ENCODE measurements around the gene CKB.

Gene CKB

DNA sequence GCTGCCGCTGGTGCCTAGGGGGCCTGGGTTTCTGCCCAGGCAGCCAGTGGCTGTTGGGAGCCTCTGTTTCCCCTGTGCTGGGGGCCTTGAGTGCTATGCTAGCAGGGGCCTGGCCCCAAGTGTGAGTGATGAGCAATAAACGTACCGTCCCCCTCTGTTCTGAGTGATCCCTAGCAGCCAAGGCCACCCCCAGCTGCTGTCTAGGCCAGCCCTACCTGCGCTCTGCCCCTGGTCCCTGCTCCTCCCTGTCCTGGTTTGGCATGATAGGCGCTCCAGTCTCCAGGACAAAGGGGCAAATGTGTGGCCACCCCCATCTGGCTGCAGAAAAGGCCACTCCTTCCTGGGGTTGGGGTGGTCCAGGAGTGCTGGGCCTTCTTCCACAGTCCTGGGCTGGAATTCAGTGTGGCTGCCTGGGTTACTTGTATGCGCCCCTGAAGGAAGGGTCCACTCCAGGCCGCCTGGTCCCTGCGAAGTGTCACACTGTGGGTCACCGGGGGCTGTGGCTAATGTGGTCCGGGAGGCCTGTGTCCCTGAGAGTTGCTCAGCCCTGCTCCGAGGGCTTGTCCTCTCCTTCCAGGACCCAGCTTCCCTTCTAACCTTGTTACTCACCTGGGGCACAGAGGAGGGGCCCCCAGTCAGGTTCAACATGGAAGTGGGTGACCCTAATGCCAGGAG lies 13.4 kb upstream of the CKB start:
- H3K4me1 Mint-ChIP-seq, result peaks cover 5% of the 10 kb centered on the region
- no peak overlapping the region for H3K27ac Mint-ChIP-seq
- no peak for DNase-seq
- no peak overlapping the region for H3K4me3 Mint-ChIP-seq
- H3K36me3 Mint-ChIP-seq (ENCODE audit: low read depth), result no peaks in the 10 kb centered on the region
- peaks cover 2% of the 10 kb centered on the region for H3K27me3 Mint-ChIP-seq
- H3K9me3 Mint-ChIP-seq, result no peaks in the 10 kb centered on the region
- no peak for ATAC-seq

DNA sequence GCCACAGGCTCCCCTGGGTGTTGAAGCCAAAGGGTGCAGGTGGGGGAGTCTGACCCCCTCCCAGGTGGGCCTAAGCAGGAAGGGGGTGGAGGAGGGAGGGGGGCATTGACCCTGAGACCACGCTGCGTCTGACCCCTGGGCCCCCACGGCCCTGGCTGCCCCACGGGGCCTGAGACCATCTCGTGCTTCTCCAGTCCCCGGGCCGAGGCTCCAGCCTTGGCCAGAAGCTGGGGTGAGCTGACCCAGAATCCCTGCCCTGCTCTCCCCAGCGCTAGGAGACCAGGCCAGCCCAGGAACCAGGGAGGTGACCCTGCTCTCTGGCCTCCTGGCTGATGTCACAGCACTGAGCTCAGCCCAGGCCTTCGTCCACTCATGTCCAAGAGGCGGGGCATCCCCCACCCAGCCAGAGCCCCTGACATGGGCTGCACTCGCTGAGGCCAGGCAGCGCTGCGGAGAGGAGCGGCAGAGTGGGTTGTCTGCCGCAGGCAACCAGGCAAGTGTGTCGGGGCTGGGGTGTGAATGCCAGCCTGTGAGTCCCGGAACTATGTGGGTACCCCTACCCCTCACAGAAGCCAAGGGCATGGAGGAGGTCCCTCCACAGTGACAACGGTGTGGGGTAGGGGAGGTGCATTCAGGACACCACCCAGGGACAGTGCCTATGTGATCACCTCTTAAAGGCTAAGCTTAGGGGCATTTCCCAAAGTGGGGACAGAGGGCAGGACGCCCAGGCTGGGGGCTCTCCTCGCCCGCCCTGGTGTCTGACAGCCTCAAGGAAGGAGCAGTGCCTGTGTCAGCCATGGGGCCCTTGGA lies 12.7 kb upstream of the CKB start:
- no peak overlapping the region for H3K4me3 Mint-ChIP-seq
- peaks cover 2% of the 10 kb centered on the region for H3K27me3 Mint-ChIP-seq
- H3K9me3 Mint-ChIP-seq, result no peaks in the 10 kb centered on the region
- H3K36me3 Mint-ChIP-seq (ENCODE audit: low read depth), result peaks cover under 1% of the 10 kb centered on the region
- peaks cover 11% of the 10 kb centered on the region for H3K4me1 Mint-ChIP-seq
- no peak for DNase-seq
- no peak overlapping the region for H3K27ac Mint-ChIP-seq
- no peak for ATAC-seq

DNA sequence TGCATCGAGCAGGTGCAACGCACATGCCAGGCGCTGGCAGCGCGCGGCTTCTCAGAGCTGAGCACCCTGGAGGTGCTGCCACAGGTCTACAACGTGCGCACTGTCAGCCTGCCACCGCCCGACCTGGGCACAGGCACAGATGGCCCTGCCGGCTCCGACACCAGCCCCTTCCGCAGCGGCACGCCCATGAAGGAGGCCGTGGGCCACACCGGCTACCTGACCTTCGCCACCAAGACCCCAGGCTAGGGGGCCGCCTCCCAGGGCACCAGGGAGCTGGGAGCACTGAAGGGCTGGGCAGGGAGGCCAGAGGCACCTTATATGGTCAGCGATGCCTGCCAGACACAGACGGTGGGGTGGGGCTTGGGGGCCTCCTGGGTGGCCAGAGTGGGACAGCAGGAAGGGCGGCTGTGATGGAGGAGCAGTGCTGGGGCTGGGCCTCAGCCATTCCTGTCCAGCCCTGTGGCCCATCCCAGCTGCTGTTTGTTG lies 12.0 kb upstream of the CKB start:
- Mint-ChIP-seq H3K36me3 (ENCODE audit: low read depth) (peaks cover 4% of the 10 kb centered on the region), H3K4me3 (no peak overlapping the region), H3K27ac (no peak overlapping the region), H3K9me3 (no peaks in the 10 kb centered on the region), H3K4me1 (peaks cover 18% of the 10 kb centered on the region), H3K27me3 (peaks cover 2% of the 10 kb centered on the region)
- ATAC-seq, result no peak
- DNase-seq, result no peak

DNA sequence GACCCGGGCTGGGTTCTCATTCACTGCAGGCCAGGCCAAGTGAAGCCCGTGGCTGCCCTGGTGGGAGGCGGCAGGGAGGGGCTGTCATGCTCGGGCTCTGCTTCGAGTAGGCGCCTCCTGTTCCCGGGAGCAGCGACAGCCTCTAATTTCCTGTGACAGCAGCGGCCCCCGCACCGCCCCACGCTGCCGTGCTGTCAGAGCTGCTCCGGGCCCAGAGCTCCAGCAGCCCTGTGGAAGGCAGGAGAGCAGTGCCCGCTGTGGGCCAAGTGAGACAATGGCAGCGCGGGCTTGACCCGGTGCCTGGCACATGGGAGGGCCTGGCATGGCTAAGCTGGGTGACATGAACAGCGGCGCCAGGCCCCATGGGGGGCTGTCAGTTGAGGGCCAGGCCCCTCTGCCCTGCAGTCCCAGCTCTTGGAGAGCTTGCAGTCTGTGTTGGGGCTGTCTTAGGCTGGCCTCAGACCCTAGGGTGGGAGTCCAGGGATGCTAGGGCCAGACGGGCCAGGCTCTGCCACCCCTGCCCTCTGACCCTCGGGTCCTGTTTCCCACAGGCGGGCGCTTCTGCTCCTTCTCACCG lies 11.5 kb upstream of the CKB start:
- no peak overlapping the region for H3K4me3 Mint-ChIP-seq
- ATAC-seq (no peak), DNase-seq (no peak)
- H3K9me3 Mint-ChIP-seq, result no peaks in the 10 kb centered on the region
- H3K27ac Mint-ChIP-seq, result no peak overlapping the region
- H3K4me1 Mint-ChIP-seq, result peaks cover 20% of the 10 kb centered on the region
- peaks cover 1% of the 10 kb centered on the region for H3K27me3 Mint-ChIP-seq
- H3K36me3 Mint-ChIP-seq (ENCODE audit: low read depth), result peaks cover 6% of the 10 kb centered on the region

DNA sequence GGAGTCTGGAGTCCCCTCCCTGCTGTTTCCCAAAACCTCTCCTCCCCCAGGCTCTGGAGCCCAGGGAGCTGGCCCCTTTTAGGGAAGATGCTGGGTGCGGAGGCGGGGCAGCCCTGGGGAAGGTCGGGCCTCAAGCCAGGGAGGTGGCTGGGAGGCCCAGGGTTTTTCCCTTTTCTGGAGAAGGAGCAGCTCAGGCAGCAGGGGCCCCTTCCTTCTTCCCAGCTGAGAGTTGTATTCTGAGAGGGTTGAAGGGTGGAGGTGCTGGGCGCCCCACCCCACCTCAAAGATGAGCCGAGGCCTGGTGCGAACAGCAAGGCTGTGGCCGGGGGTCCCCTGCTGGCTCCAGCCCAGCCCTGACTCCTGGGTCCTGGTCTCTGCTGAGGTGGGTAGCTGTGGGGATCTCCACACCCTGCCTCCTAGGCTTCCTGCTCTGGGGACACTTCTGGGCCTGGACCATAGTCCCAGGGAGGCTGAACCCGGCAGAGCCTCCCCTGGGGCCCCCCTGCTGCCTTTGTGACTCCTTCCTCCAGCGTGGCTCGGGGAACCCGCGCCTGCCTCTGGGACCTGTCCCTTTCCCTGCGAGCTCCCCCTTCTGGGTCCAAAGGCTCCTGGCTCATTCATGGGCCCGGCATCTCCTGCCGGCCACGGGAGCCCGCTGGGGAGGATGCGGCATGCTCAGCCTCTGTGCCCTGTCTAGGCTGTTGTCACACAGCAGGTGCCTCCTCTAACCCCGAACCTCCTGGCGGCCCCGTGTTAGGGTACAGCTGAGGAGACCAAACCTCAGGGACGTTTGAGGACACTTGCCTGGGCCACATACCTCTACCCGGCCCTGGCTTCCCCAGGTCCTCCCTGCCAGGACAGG lies 10.7 kb upstream of the CKB start:
- Mint-ChIP-seq H3K27me3 (peaks cover 1% of the 10 kb centered on the region), H3K27ac (no peak overlapping the region), H3K4me3 (no peak overlapping the region), H3K36me3 (ENCODE audit: low read depth) (peaks cover 6% of the 10 kb centered on the region), H3K4me1 (peaks cover 24% of the 10 kb centered on the region), H3K9me3 (no peaks in the 10 kb centered on the region)
- ATAC-seq (no peak), DNase-seq (no peak)

DNA sequence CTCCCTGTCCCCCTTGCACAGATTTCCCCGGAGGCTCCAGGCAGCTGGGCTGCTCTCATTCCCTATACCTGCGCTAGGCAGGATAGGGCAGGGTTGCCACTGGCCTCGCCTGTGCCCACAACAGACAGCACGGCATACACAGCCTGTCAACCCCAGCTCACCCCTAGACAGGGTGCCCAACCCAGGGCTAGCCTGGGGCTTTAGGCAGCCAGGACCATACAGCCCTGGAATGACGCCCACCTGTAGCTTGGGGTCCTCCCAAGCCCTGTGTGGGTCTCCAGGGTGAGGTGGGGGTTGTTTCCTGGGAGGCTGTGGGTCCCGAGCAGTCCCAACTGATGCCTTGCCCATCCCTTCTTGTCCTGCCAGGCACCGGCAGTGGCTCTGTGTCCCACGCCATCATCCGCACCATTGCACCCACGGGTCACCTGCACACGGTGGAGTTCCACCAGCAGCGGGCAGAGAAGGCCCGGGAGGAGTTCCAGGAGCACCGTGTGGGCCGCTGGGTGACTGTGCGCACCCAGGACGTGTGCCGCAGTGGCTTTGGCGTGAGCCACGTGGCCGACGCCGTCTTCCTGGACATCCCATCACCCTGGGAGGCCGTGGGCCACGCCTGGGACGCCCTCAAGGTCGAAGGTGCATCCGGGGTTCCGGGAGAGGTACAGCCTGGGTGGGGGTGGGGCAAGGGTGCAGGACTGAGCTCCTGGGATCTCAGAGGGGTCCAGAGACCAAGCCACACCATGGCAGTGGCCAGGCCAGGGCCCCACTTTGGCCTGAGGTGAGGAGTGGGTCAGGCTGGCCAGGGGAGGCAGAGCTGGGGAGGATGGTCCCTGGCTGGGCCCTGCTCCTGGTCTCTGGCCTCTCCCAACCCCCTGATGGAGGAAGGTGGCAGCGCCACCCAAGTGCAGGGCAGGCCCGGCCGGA lies 9.8 kb upstream of the CKB start:
- DNase-seq (no peak), ATAC-seq (no peak)
- H3K4me1 Mint-ChIP-seq, result peaks cover 31% of the 10 kb centered on the region
- no peak overlapping the region for H3K27ac Mint-ChIP-seq
- H3K9me3 Mint-ChIP-seq, result no peaks in the 10 kb centered on the region
- peaks cover 1% of the 10 kb centered on the region for H3K27me3 Mint-ChIP-seq
- no peak overlapping the region for H3K4me3 Mint-ChIP-seq
- H3K36me3 Mint-ChIP-seq (ENCODE audit: low read depth), result peaks cover 6% of the 10 kb centered on the region

DNA sequence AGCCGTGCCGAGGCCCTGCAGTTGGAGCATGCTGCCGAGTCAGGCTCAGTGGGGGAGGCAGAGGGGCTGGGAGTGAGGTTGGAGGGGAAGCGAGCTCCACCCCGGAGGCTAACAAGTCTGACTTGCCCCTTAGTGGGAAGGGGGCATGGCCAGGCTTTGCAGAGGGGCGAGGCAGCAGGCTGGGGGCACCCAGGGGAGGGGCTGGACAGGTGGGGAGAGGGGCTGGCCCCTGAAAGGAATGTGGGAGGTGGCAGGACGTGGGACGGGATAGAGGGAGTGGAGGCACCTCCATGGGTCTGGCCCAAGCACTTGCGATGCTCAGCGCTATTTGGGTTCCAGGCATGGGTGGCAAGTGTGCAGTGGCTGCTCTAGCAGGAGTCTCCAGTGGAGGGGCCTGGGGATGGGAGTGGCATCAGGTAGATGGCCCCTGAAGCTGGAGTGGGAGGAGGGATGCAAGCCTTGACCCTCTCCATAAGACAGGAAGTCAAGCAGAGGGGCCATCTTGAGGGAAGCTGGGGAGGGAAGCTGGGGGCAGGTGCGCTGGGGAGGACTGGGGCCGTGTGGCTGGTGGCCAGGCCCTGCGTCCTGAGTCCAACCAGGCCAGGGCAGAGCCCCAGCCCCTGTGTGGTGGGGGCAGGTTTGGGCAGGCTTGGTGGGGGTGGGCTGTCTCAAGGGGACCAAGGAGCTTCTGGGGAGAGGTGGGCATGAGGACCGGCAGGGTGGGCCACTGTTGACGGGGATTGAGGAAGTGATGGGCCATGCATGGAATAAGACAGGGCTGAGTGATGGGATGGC lies 9.0 kb upstream of the CKB start:
- H3K4me3 Mint-ChIP-seq, result no peak overlapping the region
- no peaks in the 10 kb centered on the region for H3K9me3 Mint-ChIP-seq
- peaks cover 1% of the 10 kb centered on the region for H3K27me3 Mint-ChIP-seq
- H3K27ac Mint-ChIP-seq, result no peak overlapping the region
- DNase-seq, result no peak
- H3K4me1 Mint-ChIP-seq, result peaks cover 38% of the 10 kb centered on the region
- H3K36me3 Mint-ChIP-seq (ENCODE audit: low read depth), result peaks cover 6% of the 10 kb centered on the region
- no peak for ATAC-seq

DNA sequence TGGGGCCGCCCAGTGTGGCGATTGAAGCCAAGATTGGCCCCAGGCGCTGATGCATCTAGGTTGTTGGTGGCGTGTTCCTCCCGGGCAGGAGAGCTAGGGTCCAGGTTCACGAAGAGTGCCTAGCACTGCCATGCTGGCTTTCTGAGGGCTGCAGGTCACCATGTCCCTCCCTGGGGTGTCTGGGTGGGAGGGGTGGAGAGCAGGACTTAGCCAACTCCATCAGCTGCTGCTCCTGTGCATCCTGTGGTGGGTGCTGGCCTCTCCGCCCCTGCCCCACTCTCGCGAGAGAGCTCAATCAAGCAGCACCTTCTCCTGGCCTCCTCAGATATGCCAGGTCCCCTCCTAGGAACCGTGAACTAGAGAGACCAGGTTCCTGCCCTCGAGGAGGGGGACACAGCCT lies 8.2 kb upstream of the CKB start:
- Mint-ChIP-seq H3K27ac (peak overlapping the region; percentile 70), H3K4me1 (peaks cover 40% of the 10 kb centered on the region), H3K9me3 (no peaks in the 10 kb centered on the region), H3K36me3 (ENCODE audit: low read depth) (peaks cover 6% of the 10 kb centered on the region), H3K4me3 (peak overlapping the region; percentile 95), H3K27me3 (peaks cover 1% of the 10 kb centered on the region)
- ATAC-seq (no peak), DNase-seq (no peak)

DNA sequence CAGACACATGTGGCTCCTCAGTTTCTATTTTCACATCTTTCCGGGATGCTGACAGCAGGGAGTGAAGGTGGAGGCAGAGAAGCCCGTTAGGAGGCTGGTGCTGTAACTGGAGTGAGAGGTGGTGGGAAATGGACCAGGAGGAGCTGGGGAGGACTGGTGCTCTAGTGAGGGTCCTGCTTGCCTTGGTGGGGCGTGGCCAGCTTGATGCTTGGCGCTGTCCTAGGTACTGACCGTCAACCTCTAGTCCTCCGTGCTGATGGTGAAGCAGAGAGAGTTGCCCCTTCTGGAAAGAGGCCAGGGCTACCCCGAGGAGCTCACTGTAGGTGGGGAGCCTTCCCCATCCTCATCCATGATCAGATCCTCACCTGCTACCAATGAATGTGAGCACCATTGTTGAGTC lies 7.8 kb upstream of the CKB start:
- peaks cover 6% of the 10 kb centered on the region for H3K36me3 Mint-ChIP-seq (ENCODE audit: low read depth)
- ATAC-seq, result no peak
- no peaks in the 10 kb centered on the region for H3K9me3 Mint-ChIP-seq
- H3K4me1 Mint-ChIP-seq, result peaks cover 40% of the 10 kb centered on the region
- peak overlapping the region; percentile 97 for H3K27ac Mint-ChIP-seq
- peak overlapping the region; percentile 95 for H3K4me3 Mint-ChIP-seq
- H3K27me3 Mint-ChIP-seq, result peaks cover 1% of the 10 kb centered on the region
- DNase-seq, result peak; percentile 40

DNA sequence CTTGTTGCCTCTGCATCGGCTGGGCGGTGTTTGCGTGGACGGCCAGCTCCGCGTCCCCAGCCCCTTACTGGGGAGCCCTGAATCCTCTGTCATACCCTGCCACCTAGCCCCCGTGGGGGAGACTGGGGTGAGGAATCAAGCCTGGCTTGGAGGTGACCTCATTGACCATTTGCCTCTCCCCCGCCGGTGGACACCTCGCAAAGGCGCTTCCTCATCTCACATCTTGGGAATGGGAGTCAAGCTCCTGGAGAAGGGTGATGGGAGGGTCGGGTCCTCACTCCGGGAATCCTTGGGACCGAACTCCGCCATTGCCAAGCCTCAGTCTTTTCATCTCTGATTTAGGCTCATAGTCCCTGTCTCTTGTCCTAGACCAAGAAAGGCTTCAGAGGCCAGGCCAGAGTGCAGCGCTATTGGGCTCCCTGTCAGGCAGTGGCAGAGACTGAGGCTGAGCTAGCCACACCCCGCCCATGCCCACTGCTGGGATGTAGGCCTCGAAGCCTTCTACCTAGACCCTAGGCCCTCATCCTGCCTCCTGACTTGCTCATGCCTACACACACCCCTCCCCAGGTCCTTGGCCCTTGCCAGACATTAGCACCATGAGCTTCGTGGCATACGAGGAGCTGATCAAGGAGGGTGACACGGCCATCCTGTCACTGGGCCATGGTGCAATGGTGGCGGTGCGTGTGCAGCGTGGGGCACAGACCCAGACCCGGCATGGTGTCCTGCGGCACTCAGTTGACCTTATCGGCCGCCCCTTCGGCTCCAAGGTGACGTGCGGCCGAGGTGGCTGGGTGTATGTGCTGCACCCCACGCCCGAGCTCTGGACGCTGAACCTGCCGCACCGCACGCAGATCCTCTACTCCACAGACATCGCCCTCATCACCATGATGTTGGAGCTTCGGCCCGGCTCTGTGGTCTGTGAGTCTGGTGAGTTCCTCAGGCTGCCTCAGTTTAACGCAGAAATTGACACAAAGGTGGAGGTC lies 7.0 kb upstream of the CKB start:
- H3K36me3 Mint-ChIP-seq (ENCODE audit: low read depth), result peaks cover 6% of the 10 kb centered on the region
- ATAC-seq, result no peak
- H3K27me3 Mint-ChIP-seq, result peaks cover 1% of the 10 kb centered on the region
- peaks cover 40% of the 10 kb centered on the region for H3K4me1 Mint-ChIP-seq
- DNase-seq, result no peak
- no peaks in the 10 kb centered on the region for H3K9me3 Mint-ChIP-seq
- peak overlapping the region; percentile 95 for H3K4me3 Mint-ChIP-seq
- peak overlapping the region; percentile 97 for H3K27ac Mint-ChIP-seq

DNA sequence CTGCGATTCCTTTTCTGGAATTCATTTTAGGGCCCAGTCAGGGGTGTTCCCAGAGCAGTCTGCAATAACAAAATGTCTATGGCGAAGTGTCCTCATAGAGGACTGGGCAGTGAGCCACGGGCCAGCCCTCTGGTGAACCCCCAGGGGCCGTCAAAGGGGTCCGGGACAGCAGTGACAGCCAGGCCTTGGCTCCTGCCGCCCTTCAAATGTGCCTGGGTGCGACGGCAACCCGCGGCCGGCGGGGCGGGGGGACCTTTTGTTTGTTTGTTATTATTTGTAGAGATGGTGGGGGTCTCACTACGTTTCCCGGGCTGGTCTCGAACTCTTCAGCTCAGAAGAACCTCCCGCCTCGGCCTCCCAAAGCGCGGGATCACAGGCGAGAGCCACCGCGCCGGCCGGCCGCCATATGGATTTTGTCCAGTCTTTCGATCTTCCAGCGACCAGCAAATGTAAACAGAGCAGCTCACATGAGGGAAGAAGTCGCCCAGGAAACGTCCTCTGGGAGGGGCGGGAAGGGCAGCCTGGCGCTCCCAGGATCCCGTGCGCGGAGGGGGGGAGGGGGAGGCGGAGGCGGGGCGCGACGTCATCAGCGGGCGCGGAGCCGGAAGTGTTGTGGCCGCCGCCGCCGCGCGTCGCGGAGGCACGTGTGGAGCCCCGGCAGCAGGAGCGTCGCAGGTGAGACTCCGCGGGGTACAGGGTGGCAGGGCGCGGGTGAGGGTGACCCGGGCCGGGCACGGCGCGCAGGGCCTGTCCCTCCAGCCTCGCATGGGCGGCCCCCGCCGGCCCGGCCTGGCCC lies 6.2 kb upstream of the CKB start, which contains the start of gene TRMT61A:
Gene TRMT61A, plus strand, starts transcription at position 610 of the 796 bp plus-strand sequence. CDS start 783 bp downstream, outside the sequence.
- Mint-ChIP-seq H3K4me1 (peaks cover 40% of the 10 kb centered on the region), H3K27ac (peak within 1 kb of the TSS; percentile 97), H3K9me3 (no peaks in the 10 kb centered on the region), H3K4me3 (peak within 1 kb of the TSS; percentile 95), H3K36me3 (ENCODE audit: low read depth) (peaks cover 6% of the 10 kb centered on the region), H3K27me3 (peaks cover 4% of the 10 kb centered on the region)
- peak; percentile 34 for ATAC-seq
- peak; percentile 82 for DNase-seq

All from activated naive CD8-positive, alpha-beta T cell treated with anti-CD3 and anti-CD28 coated beads, Interleukin-2, amount 50 U/mL, for 24 hours (primary cell).